ENCODE data around the gene SLC14A1.

DNA sequence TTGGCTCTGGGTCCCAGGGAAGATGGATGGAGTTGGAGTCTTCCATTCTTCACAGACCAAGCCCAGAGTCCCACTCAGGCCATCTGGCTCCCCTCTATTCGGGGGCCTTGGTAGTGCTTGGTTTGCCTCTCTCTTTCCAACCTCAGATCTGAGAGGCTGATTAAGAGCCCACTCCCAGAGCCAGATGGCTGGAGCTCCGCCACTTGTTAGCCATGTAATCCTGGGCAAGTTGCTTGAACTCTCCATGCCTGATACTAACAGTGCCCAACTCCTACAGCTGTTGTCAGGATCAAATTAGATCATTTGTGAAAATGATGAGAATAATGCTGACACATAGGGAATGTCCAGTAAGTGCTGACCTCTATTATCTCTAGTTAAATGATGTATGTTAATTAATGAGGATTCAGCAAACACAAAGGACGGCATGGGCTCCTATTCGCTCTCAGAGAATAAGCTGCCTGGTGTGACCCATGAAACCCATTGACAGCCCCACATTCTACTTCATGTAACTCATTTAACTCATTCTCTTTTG is 46.6 kb upstream of the SLC14A1 start:
- TF ChIP-seq, protein P1, sequence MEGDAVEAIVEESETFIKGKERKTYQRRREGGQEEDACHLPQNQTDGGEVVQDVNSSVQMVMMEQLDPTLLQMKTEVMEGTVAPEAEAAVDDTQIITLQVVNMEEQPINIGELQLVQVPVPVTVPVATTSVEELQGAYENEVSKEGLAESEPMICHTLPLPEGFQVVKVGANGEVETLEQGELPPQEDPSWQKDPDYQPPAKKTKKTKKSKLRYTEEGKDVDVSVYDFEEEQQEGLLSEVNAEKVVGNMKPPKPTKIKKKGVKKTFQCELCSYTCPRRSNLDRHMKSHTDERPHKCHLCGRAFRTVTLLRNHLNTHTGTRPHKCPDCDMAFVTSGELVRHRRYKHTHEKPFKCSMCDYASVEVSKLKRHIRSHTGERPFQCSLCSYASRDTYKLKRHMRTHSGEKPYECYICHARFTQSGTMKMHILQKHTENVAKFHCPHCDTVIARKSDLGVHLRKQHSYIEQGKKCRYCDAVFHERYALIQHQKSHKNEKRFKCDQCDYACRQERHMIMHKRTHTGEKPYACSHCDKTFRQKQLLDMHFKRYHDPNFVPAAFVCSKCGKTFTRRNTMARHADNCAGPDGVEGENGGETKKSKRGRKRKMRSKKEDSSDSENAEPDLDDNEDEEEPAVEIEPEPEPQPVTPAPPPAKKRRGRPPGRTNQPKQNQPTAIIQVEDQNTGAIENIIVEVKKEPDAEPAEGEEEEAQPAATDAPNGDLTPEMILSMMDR (conservative IDR thresholded peaks at IDR 0.05), result no peak
- no peak for TF ChIP-seq EZH2 (IDR thresholded peaks at IDR 0.05; ENCODE audit: low read depth)
